ENCODE measurements around the gene TMSB4Y. TPM values are rescaled to one million over a fixed set of nuclear protein-coding genes. Genes with fewer than 3 reads are reported as not detected.

Gene TMSB4Y
- total and polyA plus RNA-seq, 2 of the 4 experiments (the other 2 are of a cell fraction): not detected

- no peak overlapping the region for H3K27ac ChIP-seq (ENCODE audit: insufficient read depth, low read length)
- H2BK120ac ChIP-seq (ENCODE audit: low read depth, low read length): no peak overlapping the region
- H3K4ac ChIP-seq (ENCODE audit: low read depth, low read length): no peak overlapping the region
- in situ Hi-C loops (cut with MboI; ENCODE audit: low sequenced_read_pairs): no loop called here
- no peak overlapping the region for H3K9ac ChIP-seq (ENCODE audit: low read depth, low read length)
- H3K4me3 ChIP-seq (ENCODE audit: insufficient read depth, low read depth, low read length): no peak overlapping the region
- H3K27me3 ChIP-seq (ENCODE audit: control insufficient read depth, insufficient read depth, low read length): no peaks in the 10 kb centered on the region
- BruUV-seq (replicated peaks): no TSS peak
- dilution Hi-C loops (cut with HindIII; ENCODE audit: low sequenced_read_pairs, unreplicated experiment): no loop called here
- POLR2A ChIA-PET (ENCODE audit: unreplicated experiment): no interaction called here
- no peaks in the 10 kb centered on the region for H3K9me1 ChIP-seq (ENCODE audit: insufficient read depth, low read length)
- WGBS, 2 experiments (ENCODE audit: extremely low coverage in 2 of 2, insufficient read length in 1 of 2): no CpG with 5 or more reads among the region's 11 CpGs
- no peaks in the 10 kb centered on the region for H3K4me1 ChIP-seq (ENCODE audit: control insufficient read depth, insufficient read depth, low read length)
- no peak overlapping the region for H4K91ac ChIP-seq (ENCODE audit: insufficient read depth, low read depth, low read length)
- no peak overlapping the region for H2BK5ac ChIP-seq (ENCODE audit: low read depth, low read length, poor library complexity, severe bottlenecking)
- no peak overlapping the region for H2AFZ ChIP-seq (replicated peaks; ENCODE audit: low read length, poor library complexity)
- CTCF ChIA-PET: no interaction called here
- no peak overlapping the region for H4K5ac ChIP-seq (ENCODE audit: low read depth, low read length)
- no peaks in the 10 kb centered on the region for H3K36me3 ChIP-seq (ENCODE audit: control insufficient read depth, insufficient read depth, low read length)
- no peak overlapping the region for H3K14ac ChIP-seq (replicated peaks; ENCODE audit: low read depth, low read length)
- DNase-seq (no peak), ATAC-seq (ENCODE audit: low read depth) (no peak)
- H2AK5ac ChIP-seq (ENCODE audit: low read depth, low read length): no peak overlapping the region
- H3K9me3 ChIP-seq (ENCODE audit: control insufficient read depth, insufficient read depth, low read length): no peaks in the 10 kb centered on the region
- H2AK9ac ChIP-seq (replicated peaks; ENCODE audit: low read depth, low read length, poor library complexity): no peak overlapping the region
- no peak overlapping the region for H3K18ac ChIP-seq (ENCODE audit: low read depth, low read length)
- no peak overlapping the region for H4K8ac ChIP-seq (ENCODE audit: low read depth in 2 of 2, low read length in 2 of 2)
- H3K23ac ChIP-seq (ENCODE audit: low read depth, low read length): no peak overlapping the region
- H3K56ac ChIP-seq (ENCODE audit: extremely low read depth, insufficient read depth, low read length): no peak overlapping the region
- no peak for TF ChIP-seq MAZ (IDR thresholded peaks at IDR 0.05; ENCODE audit: borderline replicate concordance, low read depth, low read length)
- TF ChIP-seq NFE2L2 (IDR thresholded peaks at IDR 0.05; ENCODE audit: low read depth, low read length): no peak
- TF ChIP-seq CHD1 (IDR thresholded peaks at IDR 0.05; ENCODE audit: low read depth, low read length): no peak
- TF ChIP-seq, protein P1, sequence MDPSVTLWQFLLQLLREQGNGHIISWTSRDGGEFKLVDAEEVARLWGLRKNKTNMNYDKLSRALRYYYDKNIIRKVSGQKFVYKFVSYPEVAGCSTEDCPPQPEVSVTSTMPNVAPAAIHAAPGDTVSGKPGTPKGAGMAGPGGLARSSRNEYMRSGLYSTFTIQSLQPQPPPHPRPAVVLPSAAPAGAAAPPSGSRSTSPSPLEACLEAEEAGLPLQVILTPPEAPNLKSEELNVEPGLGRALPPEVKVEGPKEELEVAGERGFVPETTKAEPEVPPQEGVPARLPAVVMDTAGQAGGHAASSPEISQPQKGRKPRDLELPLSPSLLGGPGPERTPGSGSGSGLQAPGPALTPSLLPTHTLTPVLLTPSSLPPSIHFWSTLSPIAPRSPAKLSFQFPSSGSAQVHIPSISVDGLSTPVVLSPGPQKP (IDR thresholded peaks at IDR 0.05; ENCODE audit: borderline replicate concordance, low read depth, low read length): no peak
- TF ChIP-seq RAD21 (IDR thresholded peaks at IDR 0.05; ENCODE audit: low read length): no peak
- H3K4me2 ChIP-seq (ENCODE audit: low read depth, low read length): no peak overlapping the region
- no peaks in the 10 kb centered on the region for H3K79me1 ChIP-seq (ENCODE audit: low read depth in 1 of 2, low read length in 2 of 2)
- no peak overlapping the region for H2BK15ac ChIP-seq (ENCODE audit: low read depth, low read length)
- no peaks in the 10 kb centered on the region for H4K20me1 ChIP-seq (ENCODE audit: insufficient read depth, low read length)
- intact Hi-C loops (cut with micrococcal nuclease): no loop called here
- no peak overlapping the region for H2BK20ac ChIP-seq (ENCODE audit: low read depth, low read length)
Observed at GRCh38 chrY:13702276-13702675, 1.4 kb upstream of the TMSB4Y start.
